ENCODE data around the gene NCMAP. TPM values are rescaled to one million over a fixed set of nuclear protein-coding genes. Genes with fewer than 3 reads are reported as not detected.

NCMAP gene
- total and polyA plus RNA-seq, 2 of the 8 experiments (the other 6 are each of a cell fraction or from before 2014, with no cell fraction given): 0.21 to 0.39 TPM

DNA sequence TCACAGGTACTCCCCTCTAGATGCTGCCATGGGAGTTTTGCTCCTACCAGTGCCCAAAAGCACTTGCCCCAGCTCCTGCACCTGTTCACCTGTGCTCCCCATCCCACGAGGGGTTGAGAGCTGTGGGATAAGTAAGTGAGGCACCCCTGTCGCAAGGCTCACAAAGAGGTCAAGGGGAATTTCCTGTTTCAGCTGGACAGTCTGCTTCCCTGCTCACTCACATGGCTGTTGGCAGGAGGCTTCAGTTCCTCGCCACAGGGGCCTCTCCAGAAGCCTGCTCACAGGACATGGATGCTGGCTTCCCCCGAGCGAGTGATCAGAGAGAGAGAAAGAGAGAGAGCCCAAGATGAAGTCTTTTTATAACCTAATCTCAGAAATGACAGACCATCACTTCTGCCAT is 8.7 kb upstream of the NCMAP start (continued):
- TF ChIP-seq SP2 (IDR thresholded peaks at IDR 0.05; ENCODE audit: low read length): no peak
- no peak for TF ChIP-seq EP300 (IDR thresholded peaks at IDR 0.05; ENCODE audit: borderline replicate concordance in 1 of 2, low read depth in 2 of 2, low read length in 2 of 2)
- TF ChIP-seq EZH2 (IDR thresholded peaks at IDR 0.05; ENCODE audit: low read depth, low read length, severe bottlenecking): no peak
- TF ChIP-seq HDAC6 (IDR thresholded peaks at IDR 0.05; ENCODE audit: low read depth, low read length): no peak
- no peak for TF ChIP-seq ZNF274 (IDR thresholded peaks at IDR 0.05; ENCODE audit: borderline replicate concordance, extremely low read depth, low read length)
- TF ChIP-seq HDAC2 (IDR thresholded peaks at IDR 0.05; ENCODE audit: borderline replicate concordance in 1 of 2, low read depth in 2 of 2, low read length in 2 of 2): no peak
- no peak for TF ChIP-seq TBP (IDR thresholded peaks at IDR 0.05; ENCODE audit: low read depth, low read length)

Measured in H1 (cell line).